ENCODE measurements around the gene LPIN1.
"Not testable (repeated sequence)": the region's sequence is repeated elsewhere in the genome, so short reads cannot be mapped to it uniquely, and the experiment has no call there.

- TF ChIP-seq, protein P1, sequence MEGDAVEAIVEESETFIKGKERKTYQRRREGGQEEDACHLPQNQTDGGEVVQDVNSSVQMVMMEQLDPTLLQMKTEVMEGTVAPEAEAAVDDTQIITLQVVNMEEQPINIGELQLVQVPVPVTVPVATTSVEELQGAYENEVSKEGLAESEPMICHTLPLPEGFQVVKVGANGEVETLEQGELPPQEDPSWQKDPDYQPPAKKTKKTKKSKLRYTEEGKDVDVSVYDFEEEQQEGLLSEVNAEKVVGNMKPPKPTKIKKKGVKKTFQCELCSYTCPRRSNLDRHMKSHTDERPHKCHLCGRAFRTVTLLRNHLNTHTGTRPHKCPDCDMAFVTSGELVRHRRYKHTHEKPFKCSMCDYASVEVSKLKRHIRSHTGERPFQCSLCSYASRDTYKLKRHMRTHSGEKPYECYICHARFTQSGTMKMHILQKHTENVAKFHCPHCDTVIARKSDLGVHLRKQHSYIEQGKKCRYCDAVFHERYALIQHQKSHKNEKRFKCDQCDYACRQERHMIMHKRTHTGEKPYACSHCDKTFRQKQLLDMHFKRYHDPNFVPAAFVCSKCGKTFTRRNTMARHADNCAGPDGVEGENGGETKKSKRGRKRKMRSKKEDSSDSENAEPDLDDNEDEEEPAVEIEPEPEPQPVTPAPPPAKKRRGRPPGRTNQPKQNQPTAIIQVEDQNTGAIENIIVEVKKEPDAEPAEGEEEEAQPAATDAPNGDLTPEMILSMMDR (IDR thresholded peaks at IDR 0.05) = not testable (repeated sequence)
- not testable (repeated sequence) for TF ChIP-seq GATA3 (IDR thresholded peaks at IDR 0.05; ENCODE audit: borderline replicate concordance); RFX5 (IDR thresholded peaks at IDR 0.05); POLR2A (IDR thresholded peaks at IDR 0.05; ENCODE audit: low read length); RAD21 (conservative IDR thresholded peaks at IDR 0.05 in 1 of 2, IDR thresholded peaks at IDR 0.05 in 1 of 2); NR3C1 (IDR thresholded peaks at IDR 0.05); RCOR1 (IDR thresholded peaks at IDR 0.05; ENCODE audit: low read depth, low read length)
- TF ChIP-seq, protein P2, sequence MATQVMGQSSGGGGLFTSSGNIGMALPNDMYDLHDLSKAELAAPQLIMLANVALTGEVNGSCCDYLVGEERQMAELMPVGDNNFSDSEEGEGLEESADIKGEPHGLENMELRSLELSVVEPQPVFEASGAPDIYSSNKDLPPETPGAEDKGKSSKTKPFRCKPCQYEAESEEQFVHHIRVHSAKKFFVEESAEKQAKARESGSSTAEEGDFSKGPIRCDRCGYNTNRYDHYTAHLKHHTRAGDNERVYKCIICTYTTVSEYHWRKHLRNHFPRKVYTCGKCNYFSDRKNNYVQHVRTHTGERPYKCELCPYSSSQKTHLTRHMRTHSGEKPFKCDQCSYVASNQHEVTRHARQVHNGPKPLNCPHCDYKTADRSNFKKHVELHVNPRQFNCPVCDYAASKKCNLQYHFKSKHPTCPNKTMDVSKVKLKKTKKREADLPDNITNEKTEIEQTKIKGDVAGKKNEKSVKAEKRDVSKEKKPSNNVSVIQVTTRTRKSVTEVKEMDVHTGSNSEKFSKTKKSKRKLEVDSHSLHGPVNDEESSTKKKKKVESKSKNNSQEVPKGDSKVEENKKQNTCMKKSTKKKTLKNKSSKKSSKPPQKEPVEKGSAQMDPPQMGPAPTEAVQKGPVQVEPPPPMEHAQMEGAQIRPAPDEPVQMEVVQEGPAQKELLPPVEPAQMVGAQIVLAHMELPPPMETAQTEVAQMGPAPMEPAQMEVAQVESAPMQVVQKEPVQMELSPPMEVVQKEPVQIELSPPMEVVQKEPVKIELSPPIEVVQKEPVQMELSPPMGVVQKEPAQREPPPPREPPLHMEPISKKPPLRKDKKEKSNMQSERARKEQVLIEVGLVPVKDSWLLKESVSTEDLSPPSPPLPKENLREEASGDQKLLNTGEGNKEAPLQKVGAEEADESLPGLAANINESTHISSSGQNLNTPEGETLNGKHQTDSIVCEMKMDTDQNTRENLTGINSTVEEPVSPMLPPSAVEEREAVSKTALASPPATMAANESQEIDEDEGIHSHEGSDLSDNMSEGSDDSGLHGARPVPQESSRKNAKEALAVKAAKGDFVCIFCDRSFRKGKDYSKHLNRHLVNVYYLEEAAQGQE (IDR thresholded peaks at IDR 0.05) = not testable (repeated sequence)
These were observed 66.9 kb downstream of the LPIN1 start for GRCh38 chr2:11813345-11813744.

Measured in A549 (cell line).